HepG2 (cell line): ENCODE data around the gene HLF. TPM values are rescaled to one million over a fixed set of nuclear protein-coding genes. Genes with fewer than 3 reads are reported as not detected.

Source experiments
- GLI4 ChIP-seq: sonication (generic); formaldehyde crosslinking; IDR thresholded peaks from 2 replicates; pipeline ENCODE4 v1.5.1; 2020; ENCODE audit warnings: missing genetic modification reagents, mild to moderate bottlenecking, moderate library complexity, borderline replicate concordance
- KMT2A ChIP-seq: sonication (generic); formaldehyde crosslinking; IDR thresholded peaks from 2 replicates; pipeline ENCODE4 v1.4.0; 2020; ENCODE audit warnings: missing genetic modification reagents
- MEF2D ChIP-seq: sonication (generic); formaldehyde crosslinking; IDR thresholded peaks from 2 replicates; pipeline ENCODE4 v1.5.1; 2020; ENCODE audit warnings: mild to moderate bottlenecking, missing genetic modification reagents
- POGZ ChIP-seq: sonication (generic); formaldehyde crosslinking; IDR thresholded peaks from 2 replicates; pipeline ENCODE4 v1.4.0; 2020; ENCODE audit warnings: mild to moderate bottlenecking, missing genetic modification reagents
- ZMYM3 ChIP-seq: sonication (generic); formaldehyde crosslinking; IDR thresholded peaks from 2 replicates; pipeline ENCODE4 v1.5.1; 2020; ENCODE audit warnings: mild to moderate bottlenecking, missing genetic modification reagents
- ZNF350 ChIP-seq: sonication (generic); formaldehyde crosslinking; IDR thresholded peaks from 2 replicates; pipeline ENCODE4 v1.4.0; 2020; ENCODE audit warnings: mild to moderate bottlenecking, low read depth, missing genetic modification reagents, borderline replicate concordance
- ZNF496 ChIP-seq: sonication (generic); formaldehyde crosslinking; IDR thresholded peaks from 2 replicates; pipeline ENCODE4 v1.8.1; 2023; ENCODE audit warnings: mild to moderate bottlenecking, moderate library complexity, missing genetic modification reagents; ENCODE audit not compliant: insufficient replicate concordance
- ZNF670 ChIP-seq: sonication (generic); formaldehyde crosslinking; IDR thresholded peaks from 2 replicates; pipeline ENCODE4 v1.8.0; 2022; ENCODE audit warnings: mild to moderate bottlenecking, missing genetic modification reagents, borderline replicate concordance
- ZNF776 ChIP-seq: sonication (generic); formaldehyde crosslinking; IDR thresholded peaks from 2 replicates; pipeline ENCODE4 v1.4.0; 2020; ENCODE audit warnings: mild to moderate bottlenecking, missing genetic modification reagents
- polyA plus RNA-seq, 8 experiments: library from polyadenylated mRNA; depleted of rRNA in 3 of 8; stranded (reverse) in 7 of 8; unstranded in 1 of 8; fragments of >200 nt; fragmentation: Illumina TruSeq in 4 of 8; extraction: Trizol in 4 of 8; gene quantifications; 2 replicates each; pipeline versions ENCODE4 v1.2.1 to v1.2.3, GENCODE V29; 2011 to 2016; ENCODE audit warnings: low read depth in 4 of 8, missing spikeins in 1 of 8, mixed read lengths in 1 of 8; ENCODE audit not compliant: insufficient read depth in 1 of 8
- total RNA-seq, 5 experiments: library from RNA; depleted of rRNA; stranded (reverse); fragments of >200 nt; fragmentation: Illumina TruSeq; extraction: Trizol; gene quantifications; 2 replicates each; pipeline ENCODE4 v1.2.3, GENCODE V29; 2016; ENCODE audit warnings: low read depth in 1 of 5
- TF ChIP-seq, protein P1 (sequence below): sonication (generic); formaldehyde crosslinking; IDR thresholded peaks from 2 replicates; pipeline ENCODE4 v1.4.0; 2020; ENCODE audit warnings: low read depth, mild to moderate bottlenecking, missing genetic modification reagents
- TF ChIP-seq, protein P2 (sequence below): sonication (generic); formaldehyde crosslinking; IDR thresholded peaks from 2 replicates; pipeline ENCODE4 v1.4.0; 2020; ENCODE audit warnings: missing genetic modification reagents; ENCODE audit errors: not compliant biosample characterization

HLF gene
- total and polyA plus RNA-seq, 2 of the 13 experiments (the other 11 are each of a cell fraction or from before 2014, with no cell fraction given), result 202 to 346 TPM

DNA sequence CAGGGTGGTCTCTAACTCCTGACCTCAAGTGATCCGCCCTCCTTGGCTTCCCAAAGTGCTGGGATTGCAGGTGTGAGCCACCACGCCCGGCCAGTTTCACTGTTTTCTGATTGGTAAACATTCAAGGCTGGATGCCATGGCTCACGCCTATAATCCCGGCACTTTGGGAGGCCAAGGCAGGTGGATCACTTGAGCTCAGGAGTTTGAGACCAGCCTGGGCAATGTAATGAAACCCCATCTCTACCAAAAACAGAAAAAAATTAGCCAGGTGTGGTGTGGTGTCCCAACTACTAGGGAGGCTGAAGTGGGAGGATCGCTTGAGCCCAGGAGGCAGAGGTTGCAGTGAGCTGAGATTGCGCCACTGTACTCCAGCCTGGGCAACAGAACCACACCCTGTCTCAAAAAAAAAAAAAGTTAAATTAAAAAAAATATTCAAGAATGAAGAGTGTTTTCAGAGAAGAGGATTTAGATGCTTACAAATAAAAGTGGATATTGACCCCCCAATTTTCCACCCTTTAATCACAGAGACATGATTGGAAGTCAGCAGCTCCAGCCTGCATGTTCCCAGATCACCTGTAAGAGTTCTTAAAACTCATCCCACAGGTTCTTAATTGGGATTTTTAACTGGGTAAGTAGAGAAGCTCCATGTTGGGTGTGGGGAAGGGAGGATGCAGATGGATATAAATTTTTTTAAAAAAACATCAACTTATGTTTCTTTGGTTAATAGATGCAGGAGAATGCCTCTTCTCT, 23.8 kb downstream of the HLF start (continued):
- TF ChIP-seq ZNF496, result no peak
- TF ChIP-seq, protein P1, sequence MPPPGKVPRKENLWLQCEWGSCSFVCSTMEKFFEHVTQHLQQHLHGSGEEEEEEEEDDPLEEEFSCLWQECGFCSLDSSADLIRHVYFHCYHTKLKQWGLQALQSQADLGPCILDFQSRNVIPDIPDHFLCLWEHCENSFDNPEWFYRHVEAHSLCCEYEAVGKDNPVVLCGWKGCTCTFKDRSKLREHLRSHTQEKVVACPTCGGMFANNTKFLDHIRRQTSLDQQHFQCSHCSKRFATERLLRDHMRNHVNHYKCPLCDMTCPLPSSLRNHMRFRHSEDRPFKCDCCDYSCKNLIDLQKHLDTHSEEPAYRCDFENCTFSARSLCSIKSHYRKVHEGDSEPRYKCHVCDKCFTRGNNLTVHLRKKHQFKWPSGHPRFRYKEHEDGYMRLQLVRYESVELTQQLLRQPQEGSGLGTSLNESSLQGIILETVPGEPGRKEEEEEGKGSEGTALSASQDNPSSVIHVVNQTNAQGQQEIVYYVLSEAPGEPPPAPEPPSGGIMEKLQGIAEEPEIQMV (CRISPR knock-in tag), result 0 out of 2 replicates have a peak, but pooled peaks have one; percentile 28
- no peak for TF ChIP-seq MEF2D
- peak; percentile 36; the same call in 1 of the 2 replicates for TF ChIP-seq ZNF350 (CRISPR knock-in tag)
- TF ChIP-seq ZMYM3 (CRISPR knock-in tag), result no peak
- 0 out of 2 replicates have a peak, but pooled peaks have one; percentile 9 for TF ChIP-seq KMT2A (CRISPR knock-in tag)
- TF ChIP-seq GLI4 (CRISPR knock-in tag), result no peak
- TF ChIP-seq ZNF776 (CRISPR knock-in tag), result no peak
- TF ChIP-seq POGZ, result 0 out of 2 replicates have a peak, but pooled peaks have one; percentile 36
- TF ChIP-seq, protein P2, sequence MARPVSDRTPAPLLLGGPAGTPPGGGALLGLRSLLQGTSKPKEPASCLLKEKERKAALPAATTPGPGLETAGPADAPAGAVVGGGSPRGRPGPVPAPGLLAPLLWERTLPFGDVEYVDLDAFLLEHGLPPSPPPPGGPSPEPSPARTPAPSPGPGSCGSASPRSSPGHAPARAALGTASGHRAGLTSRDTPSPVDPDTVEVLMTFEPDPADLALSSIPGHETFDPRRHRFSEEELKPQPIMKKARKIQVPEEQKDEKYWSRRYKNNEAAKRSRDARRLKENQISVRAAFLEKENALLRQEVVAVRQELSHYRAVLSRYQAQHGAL (CRISPR knock-in tag), result no peak
- TF ChIP-seq ZNF670 (CRISPR knock-in tag), result 0 out of 2 replicates have a peak, but pooled peaks have one; percentile 31
